ENCODE results near the gene PYGM.
A peak's percentile ranks its signal among the peaks of the same experiment; 100 is the strongest.

Gene PYGM

GRCh38 chr11:64766881-64767280 is 7.1 kb upstream of the PYGM start:
- no peak for DNase-seq

DNA sequence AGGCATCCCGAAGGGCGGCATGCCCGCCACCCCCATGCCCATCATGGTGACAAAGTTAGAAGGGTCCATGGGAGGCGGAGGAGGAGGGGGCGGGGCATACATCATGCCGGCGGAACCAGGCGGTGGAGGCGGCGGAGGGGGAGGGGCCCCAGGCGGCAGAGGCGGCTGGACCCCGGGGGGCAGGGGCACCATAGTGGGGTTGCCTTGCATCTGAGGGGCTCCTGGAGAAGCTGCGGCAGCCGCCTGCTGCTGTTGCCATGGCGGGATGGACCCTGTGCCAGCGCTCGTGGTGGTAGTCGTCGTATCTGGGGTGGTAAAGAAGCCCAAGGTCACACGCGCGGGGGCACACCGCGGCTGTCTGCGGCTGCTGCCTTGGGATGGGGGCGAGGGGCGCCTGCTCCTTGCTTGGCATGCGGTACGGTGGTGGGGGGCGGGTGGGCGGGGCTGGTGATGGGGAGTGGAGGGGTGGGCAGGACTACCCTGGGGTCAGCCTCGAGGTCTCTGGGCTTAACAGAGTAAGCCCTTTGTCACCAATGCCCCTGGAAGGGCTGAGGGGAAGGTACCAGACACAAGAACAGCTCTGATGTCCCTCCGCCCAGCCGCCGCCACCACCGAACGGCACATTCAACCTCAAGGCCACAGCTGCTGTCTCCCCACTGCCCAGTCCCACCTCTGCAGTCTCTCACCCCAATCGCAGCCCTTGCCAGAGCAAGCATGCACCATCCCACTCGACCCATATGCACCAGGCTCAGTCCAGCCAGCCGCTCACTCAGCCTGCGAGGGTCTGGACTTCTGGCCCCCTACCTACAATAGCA is 6.3 kb upstream of the PYGM start:
- no peak for DNase-seq

DNA sequence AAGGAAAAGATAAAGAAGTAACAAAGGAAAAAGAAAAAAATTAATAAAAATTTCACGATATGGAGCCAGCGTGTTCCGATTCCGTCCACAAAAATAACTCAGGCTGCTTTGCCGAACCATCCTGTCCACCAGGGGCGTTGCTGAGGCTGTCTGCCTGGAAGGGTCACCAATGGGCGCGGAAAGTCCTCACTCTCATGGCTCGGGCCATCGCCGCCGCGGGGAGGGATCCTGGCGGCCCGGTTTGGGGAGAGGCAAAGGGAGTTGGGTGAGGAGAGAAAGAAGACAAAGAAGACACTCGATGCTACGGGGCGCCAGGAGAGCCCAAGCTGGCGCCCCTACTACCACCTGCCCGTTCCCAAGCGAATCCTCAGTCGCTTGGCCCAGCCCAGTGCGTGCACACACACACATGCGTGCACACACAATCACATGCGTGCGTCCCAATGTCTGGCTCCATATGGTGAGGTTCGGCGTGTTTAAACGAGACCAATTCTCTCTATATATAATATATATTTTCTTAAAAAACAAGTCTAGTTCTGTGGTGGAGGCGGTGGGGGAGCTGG is 5.6 kb upstream of the PYGM start:
- DNase-seq, result no peak

DNA sequence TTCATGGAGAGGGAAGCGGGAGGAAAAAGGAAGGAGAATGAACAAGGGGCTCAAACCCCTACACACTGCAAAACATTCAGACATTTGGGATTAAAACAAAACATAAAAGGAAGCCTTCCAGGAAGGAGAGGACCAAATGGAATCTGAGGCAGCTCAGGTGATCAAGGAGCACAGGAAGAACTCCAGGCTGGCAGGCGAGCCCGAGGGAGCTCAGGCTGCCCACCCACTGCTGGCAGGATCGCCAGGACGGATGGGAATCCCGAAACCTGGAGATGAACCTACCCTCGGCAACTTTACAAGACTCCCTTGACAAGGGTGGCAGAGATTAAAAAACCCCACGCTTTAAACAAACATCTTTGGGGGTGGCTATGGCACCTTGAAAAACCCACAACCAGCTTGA is 5.0 kb upstream of the PYGM start:
- DNase-seq, result no peak

GRCh38 chr11:64764040-64764611 is 4.4 kb upstream of the PYGM start:
- DNase-seq, result no peak

DNA sequence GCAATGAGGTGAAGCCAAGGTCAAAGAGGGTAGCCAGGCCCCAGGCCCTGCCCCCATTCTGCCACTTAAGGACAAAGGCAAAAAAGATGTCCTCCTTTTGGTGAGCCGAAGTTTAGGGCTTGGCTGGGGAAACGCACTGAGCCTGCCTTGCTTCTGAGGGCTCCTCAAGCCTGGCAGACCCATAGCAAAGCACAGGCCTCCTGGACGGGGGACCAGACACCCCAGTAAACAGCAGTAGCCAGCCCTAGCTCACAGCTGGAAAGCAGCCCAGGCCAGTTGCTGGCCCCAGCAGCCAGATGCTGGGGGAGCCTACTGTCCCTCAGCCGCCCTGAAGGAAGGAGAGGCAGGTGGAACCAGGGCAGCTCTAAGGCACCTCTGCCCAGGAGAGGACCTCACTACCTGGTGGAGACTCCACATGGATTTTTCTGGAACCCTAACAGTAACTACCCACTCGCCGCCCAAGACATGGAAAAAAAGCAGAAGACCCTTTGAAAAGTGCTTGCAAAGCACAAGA is 3.8 kb upstream of the PYGM start:
- DNase-seq, result no peak

GRCh38 chr11:64762674-64763525 is 3.1 kb upstream of the PYGM start:
- peak; percentile 19 for DNase-seq

- DNase-seq, result no peak
Observed at GRCh38 chr11:64762277-64762673, 2.5 kb upstream of the PYGM start.

DNA sequence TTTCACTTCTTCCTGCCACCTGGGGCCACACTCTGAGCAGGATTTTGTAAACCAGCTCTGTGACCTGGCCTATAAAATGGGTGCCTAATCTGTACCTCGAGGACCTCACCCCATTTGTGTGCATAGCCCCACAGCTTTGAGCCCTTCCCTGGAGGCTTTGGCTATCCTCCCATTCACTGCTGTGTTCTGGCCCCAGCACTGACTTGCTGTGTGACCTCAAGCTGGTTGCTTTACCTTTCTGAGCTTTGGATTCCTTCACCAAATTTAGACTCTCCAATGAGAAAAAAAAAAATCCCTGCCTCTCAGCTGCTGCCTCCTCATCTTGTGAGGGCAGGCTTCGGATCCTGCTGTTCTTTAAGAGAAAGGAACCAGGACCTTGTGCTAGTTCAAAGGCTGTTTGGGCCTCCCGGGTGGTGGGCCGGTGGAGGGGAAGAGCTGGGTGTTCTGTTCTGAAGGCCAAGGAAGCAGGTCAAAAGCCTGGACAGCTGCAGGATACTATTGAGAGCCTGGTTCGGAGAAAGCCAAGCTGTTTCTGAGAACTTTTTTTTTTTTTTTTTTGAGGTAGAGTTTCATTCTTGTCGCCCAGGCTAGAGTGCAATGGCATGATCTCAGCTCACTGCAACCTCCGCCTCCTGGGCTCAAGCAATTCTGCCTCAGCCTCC is 1.1 kb upstream of the PYGM start:
- DNase-seq, result no peak

- DNase-seq, result no peak
Observed at GRCh38 chr11:64759131-64759721, 548 bp downstream of the PYGM start.

GRCh38 chr11:64758330-64759079 is 1.3 kb downstream of the PYGM start:
- no peak for DNase-seq

GRCh38 chr11:64757549-64758329 is 2.0 kb downstream of the PYGM start:
- no peak for DNase-seq

- DNase-seq, result no peak
Observed at GRCh38 chr11:64755681-64756361, 4.0 kb downstream of the PYGM start.

- DNase-seq, result no peak
Observed at GRCh38 chr11:64754919-64755662, 4.7 kb downstream of the PYGM start.

DNA sequence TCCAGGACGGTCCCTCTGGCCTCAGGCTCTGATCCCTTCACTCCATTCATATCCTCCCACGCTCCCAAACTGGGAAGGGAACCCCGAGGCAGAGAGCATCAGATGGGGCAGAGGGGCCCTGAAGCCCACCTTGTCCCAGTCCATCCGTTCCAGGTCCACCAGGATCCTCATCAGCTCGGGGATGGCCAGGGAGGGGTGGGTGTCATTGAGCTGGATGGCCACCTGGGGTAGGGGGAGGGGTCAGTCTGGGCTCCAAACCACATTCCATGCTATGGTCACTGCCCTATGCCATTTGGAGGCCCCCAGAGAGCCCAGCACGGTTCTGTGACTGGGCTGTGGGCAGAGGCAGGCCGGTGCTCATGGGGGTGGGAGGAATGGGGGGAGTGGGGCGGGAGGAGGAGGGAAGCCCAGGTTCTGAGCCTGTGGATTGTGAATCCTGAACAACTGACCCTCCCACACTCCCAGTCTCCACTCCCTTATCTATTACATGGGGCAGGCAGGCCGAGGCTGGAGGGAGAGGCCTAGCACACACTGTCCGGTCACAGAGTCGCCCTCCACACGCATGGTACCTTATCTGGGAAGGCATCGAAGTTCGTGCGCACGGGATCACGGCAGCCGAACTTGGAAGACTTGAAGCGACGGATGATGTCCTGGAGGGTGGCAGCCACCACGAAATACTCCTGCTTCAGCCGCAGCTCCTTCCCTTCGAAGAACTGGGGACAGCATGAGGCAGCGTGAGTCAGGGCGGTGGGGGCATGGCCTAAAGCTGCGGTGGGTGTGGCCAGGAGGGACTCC is 5.5 kb downstream of the PYGM start:
- DNase-seq, result no peak

GRCh38 chr11:64753380-64754123 is 6.2 kb downstream of the PYGM start:
- no peak for DNase-seq

GRCh38 chr11:64753019-64753379 is 6.8 kb downstream of the PYGM start:
- DNase-seq, result no peak

Data from HCEC 1CT (cell line).